GM12878 (cell line): ENCODE results near the gene CD99. TPM values are rescaled to one million over a fixed set of nuclear protein-coding genes. Genes with fewer than 3 reads are reported as not detected.

ENCODE experiments used
- E2F4 ChIP-seq: IDR thresholded peaks from 2 replicates; pipeline ENCODE4 v1.6.1; 2012; ENCODE audit warnings: low read depth, low read length, improper control_type of control experiment
- ETV6 ChIP-seq, 2 experiments: fragments of 450-650 bp in 1 of 2; IDR thresholded peaks in 1 of 2; conservative IDR thresholded peaks in 1 of 2; 2 replicates each; pipeline ENCODE4 v1.6.1; 2014; ENCODE audit warnings: antibody characterized with exemption in 1 of 2, borderline replicate concordance in 1 of 2, low read depth in 1 of 2, mild to moderate bottlenecking in 1 of 2, moderate library complexity in 1 of 2
- MLLT1 ChIP-seq: fragments of 450-650 bp; IDR thresholded peaks from 2 replicates; pipeline ENCODE4 v1.6.1; 2016; ENCODE audit warnings: mild to moderate bottlenecking
- RELA ChIP-seq: fragments of 450-650 bp; IDR thresholded peaks from 2 replicates; pipeline ENCODE4 v1.8.0; 2014; ENCODE audit warnings: borderline replicate concordance; ENCODE audit not compliant: partially characterized antibody
- TAF1 ChIP-seq: IDR thresholded peaks from 2 replicates; pipeline ENCODE4 v1.6.1; 2011; ENCODE audit warnings: mild to moderate bottlenecking, low read depth, low read length, borderline replicate concordance
- ZBTB40 ChIP-seq: fragments of 450-650 bp; IDR thresholded peaks from 2 replicates; pipeline ENCODE4 v1.6.1; 2016; ENCODE audit warnings: mild to moderate bottlenecking, moderate library complexity, borderline replicate concordance
- ZSCAN29 ChIP-seq: fragments of 450-650 bp; IDR thresholded peaks from 2 replicates; pipeline ENCODE4 v1.6.1; 2017; ENCODE audit warnings: mild to moderate bottlenecking, moderate library complexity
- polyA plus RNA-seq, 11 experiments: library from polyadenylated mRNA; depleted of rRNA in 4 of 11; unstranded in 6 of 11; stranded (reverse) in 5 of 11; fragments of >200 nt; fragmentation: Nextera tagmentation in 4 of 11; fragmentation: Illumina TruSeq in 1 of 11; extraction: Ambion mirVana in 4 of 11; extraction: Trizol in 1 of 11; gene quantifications; 1 replicate in 1 of 11; 2 replicates in 10 of 11; pipeline versions ENCODE4 v1.2.1 to v1.2.3, GENCODE V29; 2011 to 2016; ENCODE audit warnings: inconsistent platforms in 2 of 11, missing spikeins in 2 of 11, low read depth in 1 of 11
- total RNA-seq, 4 experiments: library from RNA; depleted of rRNA in 3 of 4; stranded (reverse); fragments of >200 nt in 3 of 4; fragmentation: Illumina TruSeq in 1 of 4; extraction: Trizol in 1 of 4; gene quantifications; 2 replicates each; pipeline versions ENCODE4 v1.2.1 to v1.2.3, GENCODE V29; 2013 to 2021

Gene CD99
- total and polyA plus RNA-seq, 10 of the 15 experiments (the other 5 are each of a cell fraction or from before 2014, with no cell fraction given) = 24.8 to 242 (median 158) TPM

- TF ChIP-seq E2F4 = no peak
- TF ChIP-seq TAF1 = no peak
- TF ChIP-seq RELA = no peak
- TF ChIP-seq ZBTB40 = no peak
- no peak for TF ChIP-seq MLLT1
- no peak for TF ChIP-seq ETV6 (conservative IDR thresholded peaks at IDR 0.05 in 1 of 2, IDR thresholded peaks at IDR 0.05 in 1 of 2; ENCODE audit: borderline replicate concordance in 1 of 2, low read depth in 1 of 2)
- no peak for TF ChIP-seq ZSCAN29
Observed at GRCh38 chrX:2735270-2735669, 44.2 kb downstream of the CD99 start (continued).
